ENCODE measurements around the gene TRPM4.
"Not testable (repeated sequence)": the region's sequence is repeated elsewhere in the genome, so short reads cannot be mapped to it uniquely, and the experiment has no call there.

The TRPM4 gene

DNA sequence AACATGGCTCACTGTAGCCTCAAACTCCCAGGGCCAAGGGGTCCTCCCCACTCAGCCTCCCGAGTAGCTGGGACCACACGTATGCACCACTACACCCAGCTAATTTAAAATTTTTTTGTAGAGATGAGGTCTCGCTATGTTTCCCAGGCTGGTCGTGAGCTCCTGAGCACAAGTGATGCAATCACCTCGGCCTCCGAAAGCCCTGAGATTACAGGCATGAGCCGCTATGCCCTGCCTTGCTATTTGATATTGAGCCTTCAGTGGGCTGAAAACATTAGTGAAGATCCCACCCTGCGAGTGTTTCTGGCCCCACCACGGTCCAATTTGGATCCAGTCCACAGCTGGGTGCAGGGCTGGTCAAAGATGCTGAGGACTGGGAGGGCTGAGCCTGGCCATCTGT, 65.9 kb downstream of the TRPM4 start:
- no peak for DNase-seq (ENCODE audit: low read depth in 3 of 3, low spot score in 1 of 3)

DNA sequence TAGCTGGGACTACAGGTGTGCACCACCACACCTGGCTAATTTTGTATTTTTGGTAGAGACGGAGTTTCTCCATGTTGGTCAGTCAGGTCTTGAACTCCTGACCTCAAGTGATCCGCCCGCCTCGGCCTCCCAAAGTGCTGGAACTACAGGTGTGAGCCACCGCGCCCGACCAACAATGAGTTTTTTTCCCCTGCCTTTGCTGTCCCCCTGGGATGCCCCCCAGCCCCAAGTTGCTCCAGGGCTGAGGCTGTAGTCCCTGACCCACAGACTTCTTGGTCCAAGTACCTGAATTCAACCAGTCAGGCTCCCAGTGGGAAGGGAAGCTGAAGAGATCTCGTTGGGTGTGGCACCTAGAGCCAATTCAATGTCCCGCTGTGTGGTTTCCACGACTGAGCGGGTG, 66.8 kb downstream of the TRPM4 start:
- DNase-seq (ENCODE audit: low read depth in 3 of 3, low spot score in 1 of 3) = not testable (repeated sequence)

DNA sequence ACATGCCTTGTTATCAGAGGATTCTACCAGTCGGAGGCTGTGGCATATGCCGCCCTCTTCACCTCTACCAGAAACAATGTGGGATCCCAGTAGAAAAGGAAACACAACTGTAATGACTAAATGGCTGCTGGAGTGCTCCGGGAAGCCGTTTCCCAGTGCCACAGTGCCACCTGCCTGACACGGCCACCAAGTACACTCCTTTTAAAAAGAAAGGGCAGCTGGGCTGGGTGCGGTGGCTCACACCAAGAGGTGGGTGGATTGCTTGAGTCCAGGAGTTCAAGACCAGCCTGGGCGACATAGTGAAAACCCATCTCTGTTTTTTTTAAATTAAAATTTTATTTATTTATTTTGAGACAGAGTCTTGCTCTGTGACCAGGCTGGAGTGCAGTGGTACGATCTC, 67.3 kb downstream of the TRPM4 start:
- DNase-seq (ENCODE audit: low read depth in 3 of 3, low spot score in 1 of 3) = no peak

DNA sequence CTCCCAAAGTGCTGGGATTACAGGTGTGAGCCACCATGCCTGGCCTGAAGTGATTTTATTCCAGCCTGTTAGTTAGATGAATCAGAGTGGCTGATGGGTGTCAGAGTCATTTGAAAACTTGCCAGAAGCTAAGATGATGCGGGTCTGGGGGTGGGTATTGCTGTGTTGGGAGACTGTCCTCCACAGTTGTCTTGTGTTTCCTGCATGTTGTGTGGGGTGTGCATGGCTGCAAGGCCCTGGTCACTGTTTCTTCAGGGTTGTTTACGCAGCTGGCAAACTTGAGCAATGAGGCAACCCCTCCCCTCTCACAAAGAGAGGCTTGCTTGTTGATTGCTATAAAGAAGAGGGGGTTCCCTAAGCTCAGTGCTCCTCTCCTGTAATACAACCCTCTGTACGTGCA, 71.8 kb downstream of the TRPM4 start:
- DNase-seq (ENCODE audit: low read depth in 3 of 3, low spot score in 1 of 3) = no peak

DNA sequence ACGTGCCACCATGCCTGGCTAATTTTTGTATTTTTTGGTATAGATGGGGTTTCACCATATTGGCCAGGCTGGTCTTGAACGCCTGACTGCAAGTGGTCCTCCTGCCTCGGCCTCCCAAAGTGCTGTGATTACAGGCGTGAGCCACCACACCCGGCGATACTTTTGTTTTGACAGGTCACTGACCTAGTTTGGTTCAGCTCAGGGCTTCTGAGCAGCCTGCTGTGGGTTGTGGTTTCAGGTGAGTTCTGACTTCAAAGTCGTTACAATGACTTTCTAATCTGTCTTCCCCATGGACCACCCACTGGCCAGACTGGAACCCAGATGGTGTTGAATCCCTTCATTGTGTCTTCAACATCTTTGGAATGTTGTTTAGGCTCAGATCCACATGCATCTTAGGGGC, 73.8 kb downstream of the TRPM4 start:
- no peak for DNase-seq (ENCODE audit: low read depth in 3 of 3, low spot score in 1 of 3)

DNA sequence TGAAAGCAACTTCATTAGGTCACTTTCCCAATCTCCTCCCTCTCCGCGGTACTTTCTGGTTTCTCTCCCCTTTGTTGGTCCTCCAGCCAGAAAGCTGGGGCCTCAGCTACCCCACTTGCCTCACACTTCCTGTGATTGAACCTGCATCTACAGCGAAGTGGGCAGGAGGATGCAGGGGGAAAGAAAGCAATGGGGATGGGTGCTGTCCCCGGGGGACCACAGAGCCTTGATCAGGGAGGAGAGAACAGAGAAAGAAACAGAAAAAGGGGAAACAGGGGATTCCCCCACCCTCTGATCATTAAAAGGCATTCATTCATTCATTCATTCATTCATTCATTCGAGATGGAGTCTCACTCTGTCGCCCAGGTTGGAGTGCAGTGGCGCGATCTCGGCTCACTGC, 74.2 kb downstream of the TRPM4 start:
- DNase-seq (ENCODE audit: low read depth in 3 of 3, low spot score in 1 of 3) = no peak

DNA sequence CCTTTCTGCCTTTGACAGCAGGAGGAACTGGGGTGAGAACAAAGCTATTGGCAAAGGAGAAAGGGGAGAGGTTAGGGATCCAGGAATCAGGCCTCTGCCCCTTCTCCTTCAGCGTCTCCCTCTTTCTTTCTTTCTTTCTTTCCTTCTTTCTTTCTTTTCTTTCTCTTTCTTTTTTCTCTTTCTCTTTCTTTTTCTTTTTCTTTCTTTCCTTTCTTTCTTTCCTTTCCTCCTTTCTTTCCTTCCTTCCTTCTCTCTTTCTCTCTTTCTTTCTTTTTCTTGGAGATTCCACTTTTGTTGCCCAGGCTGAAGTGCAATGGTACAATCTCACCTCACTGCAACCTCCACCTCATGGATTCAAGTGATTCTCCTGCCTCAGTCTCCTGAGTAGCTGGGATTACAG, 75.6 kb downstream of the TRPM4 start:
- no peak for DNase-seq (ENCODE audit: low read depth in 3 of 3, low spot score in 1 of 3)

DNA sequence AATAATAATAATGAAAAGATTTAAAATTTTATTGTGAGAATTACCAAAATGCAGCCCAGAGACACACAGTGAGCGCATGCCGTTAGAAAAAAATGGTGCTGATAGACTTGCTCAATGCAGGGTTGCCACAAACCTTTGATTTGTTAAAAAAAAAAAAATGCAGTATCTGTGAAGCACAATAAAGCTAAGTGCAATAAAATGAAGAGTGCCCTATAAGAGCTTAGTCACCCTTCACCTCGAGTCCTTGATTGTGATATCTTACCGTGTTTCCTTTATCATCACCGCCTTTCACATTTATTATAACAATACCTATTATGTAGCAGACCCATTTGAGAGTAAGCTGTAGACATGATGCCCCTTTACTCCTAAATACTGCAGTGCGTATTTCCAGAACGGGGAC, 84.2 kb downstream of the TRPM4 start:
- no peak for DNase-seq (ENCODE audit: low read depth in 3 of 3, low spot score in 1 of 3)

DNA sequence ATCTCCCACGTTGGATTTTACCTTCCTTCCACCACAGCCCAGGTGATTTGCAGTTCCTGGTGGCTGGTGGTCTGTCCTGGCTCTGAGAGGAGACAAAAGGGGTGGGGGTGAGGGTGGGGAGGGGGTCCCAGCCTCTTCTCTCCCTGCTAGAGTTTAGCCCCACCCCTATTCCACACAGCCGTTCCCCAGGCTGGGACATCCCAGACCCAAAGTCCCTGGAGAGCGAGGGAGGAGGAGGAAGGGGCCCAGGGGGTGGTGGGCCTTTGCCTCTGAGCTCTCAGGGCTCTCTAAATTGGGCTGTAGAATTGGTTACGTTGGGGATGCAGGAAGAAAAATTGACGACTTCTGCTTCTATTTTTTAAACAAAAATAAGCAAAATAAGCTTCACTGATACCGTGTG, 85.5 kb downstream of the TRPM4 start:
- no peak for DNase-seq (ENCODE audit: low read depth in 3 of 3, low spot score in 1 of 3)

DNA sequence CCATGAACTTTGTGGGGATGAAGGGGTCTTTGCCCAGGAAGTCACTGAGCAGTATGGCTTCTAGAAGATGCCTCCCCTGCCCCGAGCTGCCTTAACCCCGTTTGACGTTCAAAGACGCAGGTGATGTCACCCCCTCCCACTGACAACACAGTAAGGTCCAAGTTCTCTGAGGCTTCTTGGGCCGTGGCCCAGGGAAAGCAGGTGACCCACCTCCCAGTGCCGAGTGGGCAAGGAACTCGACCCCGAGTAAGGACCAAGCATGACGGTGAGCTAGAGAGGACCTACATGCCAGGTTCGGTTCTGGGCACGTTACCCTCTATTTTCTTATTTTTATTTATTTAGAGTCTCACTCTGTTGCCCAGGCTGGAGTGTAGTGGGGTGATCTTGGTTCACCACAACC, 86.1 kb downstream of the TRPM4 start:
- DNase-seq (ENCODE audit: low read depth in 3 of 3, low spot score in 1 of 3) = no peak

DNA sequence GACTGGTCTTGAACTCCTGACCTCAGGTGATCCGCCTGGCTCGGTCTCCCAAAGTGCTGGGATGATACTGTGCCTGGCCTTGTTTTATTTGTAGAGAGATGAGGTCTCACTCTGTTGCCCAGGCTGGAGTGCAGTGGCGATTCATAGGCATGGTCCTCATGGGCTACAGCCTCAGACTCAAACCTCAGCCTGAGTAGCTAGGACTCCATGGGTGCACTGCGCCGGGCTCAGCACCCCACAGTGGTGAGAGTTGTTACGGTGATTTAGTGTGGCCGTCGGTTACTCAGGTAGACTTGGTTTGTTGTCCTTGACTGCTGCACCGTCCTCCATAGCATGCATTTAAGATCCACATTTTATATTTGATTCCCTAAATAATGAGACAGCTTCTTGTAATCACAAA, 86.7 kb downstream of the TRPM4 start:
- no peak for DNase-seq (ENCODE audit: low read depth in 3 of 3, low spot score in 1 of 3)

DNA sequence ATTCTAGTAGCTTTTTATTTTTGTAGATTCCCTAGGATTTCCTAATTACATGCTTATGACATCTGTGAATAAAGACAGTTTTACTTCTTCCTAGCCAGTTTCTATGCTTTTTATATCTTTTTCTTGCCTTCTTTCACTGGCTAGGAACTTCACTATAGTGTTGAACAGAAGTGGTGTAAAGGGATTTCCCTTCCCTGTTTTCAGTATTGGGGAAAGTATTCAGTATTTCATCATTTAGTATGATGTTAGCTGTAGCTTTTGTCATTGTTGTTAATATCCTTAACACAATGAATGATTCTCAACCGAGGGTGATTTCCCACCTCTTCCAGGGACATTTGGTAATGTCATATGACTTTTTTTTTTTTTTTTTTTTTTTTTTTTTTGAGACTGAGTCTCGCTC, 90.1 kb downstream of the TRPM4 start:
- no peak for DNase-seq (ENCODE audit: low read depth in 3 of 3, low spot score in 1 of 3)

DNA sequence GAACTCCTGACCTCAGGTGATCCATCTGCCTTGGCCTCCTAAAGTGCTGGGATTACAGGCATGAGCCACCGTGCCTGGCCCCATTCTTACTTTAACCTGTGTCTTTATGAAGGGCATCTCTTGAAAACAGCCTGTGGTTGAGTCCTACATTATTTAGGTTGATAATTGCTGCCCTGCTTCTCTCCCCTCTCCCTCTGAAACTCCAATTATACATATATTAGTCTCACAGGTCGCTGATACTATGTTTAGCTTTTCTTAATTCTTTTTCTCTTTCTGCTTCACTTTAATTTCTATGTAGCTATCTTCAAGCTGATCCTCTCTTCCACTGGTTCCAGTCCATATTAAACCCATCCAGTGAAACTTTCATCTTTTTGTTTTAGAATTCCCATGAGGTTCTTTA, 92.3 kb downstream of the TRPM4 start:
- no peak for DNase-seq (ENCODE audit: low read depth in 3 of 3, low spot score in 1 of 3)

DNA sequence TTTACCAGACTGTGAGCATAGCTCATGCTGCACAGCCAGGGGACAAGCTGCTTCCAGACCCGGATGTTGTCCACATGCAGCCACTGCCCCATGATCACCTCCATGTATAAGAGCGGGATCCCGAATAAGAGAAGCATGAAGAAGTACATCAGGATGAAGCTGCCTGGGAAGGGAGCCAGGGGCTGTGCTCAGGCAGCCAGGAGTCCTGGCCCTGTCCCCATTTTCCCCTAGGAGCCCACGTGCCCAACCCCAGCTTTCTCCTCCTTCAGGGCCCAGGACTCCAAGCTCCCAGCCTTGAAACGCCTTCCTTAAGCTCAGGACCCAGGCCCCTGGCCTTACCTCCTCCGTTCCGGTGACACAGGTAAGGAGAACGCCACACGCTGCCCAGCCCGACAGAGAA, 98.1 kb downstream of the TRPM4 start:
- no peak for DNase-seq (ENCODE audit: low read depth in 3 of 3, low spot score in 1 of 3)

DNA sequence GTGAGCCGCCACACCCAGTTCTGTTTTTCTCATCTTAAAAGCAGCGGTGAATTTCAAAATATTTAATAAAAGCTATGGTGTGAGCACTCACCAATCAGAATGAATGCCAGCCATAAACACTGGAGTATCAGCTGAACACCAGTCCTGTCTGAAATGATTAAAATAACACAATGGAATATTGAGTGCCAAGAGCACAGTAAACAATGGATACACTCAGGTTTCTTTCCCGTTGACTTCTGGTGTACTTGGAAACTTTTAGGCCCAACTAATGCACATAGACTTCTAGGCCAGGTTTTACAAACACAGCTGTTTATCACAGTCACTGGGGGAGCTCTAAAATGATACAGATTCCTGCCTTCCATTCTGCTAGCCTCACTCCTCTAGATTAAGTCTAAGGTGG, 99.1 kb downstream of the TRPM4 start:
- no peak for DNase-seq (ENCODE audit: low read depth in 3 of 3, low spot score in 1 of 3)

Data from stimulated activated CD4-positive, alpha-beta T cell treated with anti-CD3 and anti-CD28 coated beads, TNF-alpha, amount 100 ng/mL, for 1 hour (primary cell).